GM18873 (cell line): Measurements from ENCODE around the gene MAGI2.

Experiments
- ATAC-seq: cut with Tn5 transposase; IDR thresholded peaks from one replicate; pipeline ENCODE4 v1.9.1; 2021; ENCODE audit warnings: mild to moderate bottlenecking, moderate library complexity, moderate number of reproducible peaks; ENCODE audit not compliant: unreplicated experiment, low FRiP score

Gene MAGI2

DNA sequence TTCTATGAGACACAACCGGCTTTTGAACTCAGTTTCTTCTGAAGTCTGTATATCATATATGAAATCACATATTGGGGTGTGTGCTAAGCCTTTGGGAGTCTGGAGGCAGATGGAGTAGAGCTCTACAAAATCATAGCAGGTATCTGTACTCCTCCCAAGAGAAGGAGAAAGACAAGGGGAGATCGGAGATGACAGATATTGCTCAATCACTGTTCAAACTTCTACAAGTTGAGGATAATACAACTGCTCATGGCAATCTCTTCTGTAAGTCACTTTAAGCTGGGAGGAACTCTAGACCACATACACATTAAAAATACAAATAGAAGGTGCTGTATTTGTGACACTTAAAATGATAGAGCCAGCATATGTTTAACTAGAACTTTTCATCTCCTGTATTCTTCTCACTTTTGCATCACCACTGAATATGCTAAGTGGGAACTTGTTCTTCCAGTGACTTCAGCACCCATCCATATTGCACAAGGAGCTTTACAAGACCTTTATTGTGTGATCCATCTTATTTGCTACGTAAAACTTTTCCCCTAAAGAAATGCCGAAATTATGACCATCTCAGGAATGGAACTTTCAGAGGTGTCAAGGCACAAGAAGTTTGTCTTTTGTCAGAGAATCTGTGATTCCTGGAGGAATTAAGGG is 1273.5 kb downstream of the MAGI2 start:
- no peak for ATAC-seq

GRCh38 chr7:78179211-78179610 is 1274.3 kb downstream of the MAGI2 start:
- ATAC-seq: no peak

DNA sequence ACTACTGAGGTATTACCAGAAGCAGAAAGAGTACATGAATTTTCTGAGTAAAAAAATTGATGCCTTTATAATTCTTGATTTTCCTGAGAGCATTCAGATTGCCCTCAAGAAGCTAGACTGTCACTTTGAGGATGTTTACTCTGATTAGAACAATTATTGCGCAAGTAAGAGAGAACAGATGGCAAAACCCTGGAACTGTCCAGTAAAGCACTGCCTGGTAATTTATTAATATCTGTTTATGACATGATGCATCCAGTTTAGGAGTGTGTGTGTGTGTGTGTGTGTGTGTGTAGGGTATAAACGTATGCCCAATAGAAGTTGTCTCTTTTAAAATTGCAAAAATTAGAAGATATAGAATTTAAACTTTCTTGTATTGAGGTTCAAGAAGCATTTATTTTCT is 1275.1 kb downstream of the MAGI2 start:
- ATAC-seq: no peak

DNA sequence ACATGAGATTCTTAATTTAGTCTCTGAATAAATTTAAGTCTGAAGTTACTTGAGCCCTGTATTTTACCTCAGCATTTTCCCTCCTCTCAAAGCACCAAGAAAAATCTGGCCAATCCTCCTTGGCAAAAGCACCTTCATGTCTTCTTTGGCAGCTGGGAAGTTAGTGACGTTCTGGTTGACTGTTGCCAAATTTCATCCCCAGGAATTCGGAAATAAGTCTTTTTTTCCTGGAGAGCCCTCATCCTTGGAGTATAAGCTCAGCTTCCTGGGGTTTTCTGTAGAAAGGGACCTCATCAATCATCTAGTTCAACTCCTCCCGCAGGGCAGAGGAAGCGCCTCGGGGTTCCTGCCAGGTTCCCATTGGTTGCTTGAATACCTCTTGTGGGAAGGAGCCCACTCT is 1277.3 kb downstream of the MAGI2 start:
- ATAC-seq: no peak

DNA sequence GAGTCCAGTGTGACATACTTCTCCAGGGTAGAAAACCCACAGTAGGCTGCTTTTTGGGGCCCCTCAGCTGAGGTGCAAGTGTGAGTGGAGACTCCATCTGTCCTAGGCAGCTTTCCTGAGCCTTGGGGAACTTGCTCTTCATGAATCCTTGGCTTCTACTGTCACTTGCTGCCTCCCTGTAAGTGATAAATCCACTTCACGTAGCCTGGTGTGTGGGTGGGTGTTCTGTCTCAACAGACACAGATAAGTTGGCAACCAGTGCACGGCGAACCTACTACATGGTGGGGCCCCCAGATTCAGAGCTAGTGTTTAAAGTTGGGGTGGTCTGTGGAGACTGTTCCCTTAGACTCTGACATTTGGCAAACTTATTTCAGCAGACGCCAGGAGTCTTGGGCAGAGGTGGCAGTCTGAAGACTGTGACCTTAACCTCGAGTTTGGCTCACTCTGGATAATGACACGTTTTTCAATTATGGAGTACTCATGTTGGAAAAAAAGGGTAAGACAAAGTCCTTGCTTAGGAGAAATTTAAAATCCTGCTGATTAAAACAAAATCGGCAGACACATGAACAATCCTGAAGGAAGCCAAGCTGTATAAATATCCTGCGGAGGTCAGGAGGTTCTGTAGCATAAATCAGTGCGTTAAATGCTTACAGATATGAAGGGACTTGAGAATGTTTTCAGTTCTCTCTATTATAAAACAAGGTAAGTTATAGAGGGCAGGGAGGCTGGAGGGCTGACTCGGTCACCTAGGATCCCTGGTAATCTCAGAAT is 1278.0 kb downstream of the MAGI2 start:
- ATAC-seq: no peak

DNA sequence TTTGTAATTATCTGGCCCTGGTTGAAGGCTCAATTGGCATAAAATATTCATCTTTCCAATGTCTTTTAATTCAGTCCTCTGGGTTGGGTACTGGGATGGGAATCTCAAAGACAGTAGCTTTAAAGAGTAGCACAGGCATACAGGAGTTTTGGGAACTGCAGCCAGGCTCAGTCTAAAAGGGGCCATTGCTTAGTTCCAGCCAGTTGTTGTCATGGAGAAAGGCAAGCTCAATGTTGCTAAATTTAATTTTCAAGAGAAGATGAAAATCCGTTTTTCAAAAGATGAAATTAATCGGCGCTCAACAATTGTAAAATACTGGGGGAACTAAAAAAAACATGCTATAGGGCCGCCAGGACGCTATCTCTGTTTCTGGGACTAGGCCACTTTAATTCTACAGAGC is 1279.8 kb downstream of the MAGI2 start:
- no peak for ATAC-seq

GRCh38 chr7:78172933-78173591 is 1280.4 kb downstream of the MAGI2 start:
- ATAC-seq: no peak

GRCh38 chr7:78172267-78172757 is 1281.2 kb downstream of the MAGI2 start:
- ATAC-seq: no peak

- no peak for ATAC-seq
Observed at GRCh38 chr7:78171398-78171797, 1282.1 kb downstream of the MAGI2 start.

- ATAC-seq: no peak
Observed at GRCh38 chr7:78170815-78171214, 1282.7 kb downstream of the MAGI2 start.

GRCh38 chr7:78169992-78170391 is 1283.5 kb downstream of the MAGI2 start:
- ATAC-seq: no peak

- ATAC-seq: no peak
Observed at GRCh38 chr7:78168865-78169264, 1284.6 kb downstream of the MAGI2 start.

GRCh38 chr7:78167860-78168259 is 1285.6 kb downstream of the MAGI2 start:
- ATAC-seq: no peak

- no peak for ATAC-seq
Observed at GRCh38 chr7:78165854-78166253, 1287.6 kb downstream of the MAGI2 start.

DNA sequence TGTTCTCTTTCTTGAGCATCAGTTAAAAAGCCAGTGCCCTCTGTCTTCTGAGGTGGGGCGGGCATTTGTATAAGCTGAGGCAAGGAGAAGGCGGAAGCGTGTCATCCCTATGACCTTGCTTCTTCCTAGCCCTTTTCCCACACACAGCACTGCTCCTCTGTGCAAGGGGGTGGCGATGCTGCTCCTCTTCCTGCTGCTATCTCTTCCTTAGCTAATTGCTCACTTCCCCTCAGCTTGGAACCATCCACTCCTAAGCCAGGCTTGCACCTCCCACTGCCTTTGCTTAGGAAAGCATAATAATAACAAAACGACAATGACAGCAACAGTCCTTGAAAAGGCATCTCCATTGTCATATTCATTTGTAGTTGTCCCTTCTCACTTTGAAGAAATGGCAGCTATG is 1288.0 kb downstream of the MAGI2 start:
- no peak for ATAC-seq

- no peak for ATAC-seq
Observed at GRCh38 chr7:78164459-78164858, 1289.0 kb downstream of the MAGI2 start.

- no peak for ATAC-seq
Observed at GRCh38 chr7:78161781-78162180, 1291.7 kb downstream of the MAGI2 start.

DNA sequence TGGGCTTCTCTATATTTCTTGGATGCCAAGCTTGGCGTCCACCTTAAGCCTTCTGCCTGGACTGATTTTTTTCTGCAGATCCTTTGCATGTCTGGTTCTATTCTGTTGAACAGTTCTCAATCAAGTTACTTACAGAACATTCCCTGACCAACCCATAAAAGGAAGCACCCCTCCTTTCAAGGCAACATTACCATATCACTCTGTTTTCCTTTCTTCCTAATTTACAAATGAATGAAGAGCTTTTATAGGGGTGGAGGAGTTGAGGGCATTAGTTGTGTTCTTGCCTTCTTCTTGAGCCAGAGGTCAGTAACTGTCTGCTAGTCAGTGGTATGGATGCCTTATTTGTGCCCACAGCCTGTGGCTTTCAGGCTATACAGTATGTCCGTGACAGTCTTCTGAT is 1293.9 kb downstream of the MAGI2 start:
- no peak for ATAC-seq

GRCh38 chr7:78153285-78153684 is 1300.2 kb downstream of the MAGI2 start:
- ATAC-seq: no peak

DNA sequence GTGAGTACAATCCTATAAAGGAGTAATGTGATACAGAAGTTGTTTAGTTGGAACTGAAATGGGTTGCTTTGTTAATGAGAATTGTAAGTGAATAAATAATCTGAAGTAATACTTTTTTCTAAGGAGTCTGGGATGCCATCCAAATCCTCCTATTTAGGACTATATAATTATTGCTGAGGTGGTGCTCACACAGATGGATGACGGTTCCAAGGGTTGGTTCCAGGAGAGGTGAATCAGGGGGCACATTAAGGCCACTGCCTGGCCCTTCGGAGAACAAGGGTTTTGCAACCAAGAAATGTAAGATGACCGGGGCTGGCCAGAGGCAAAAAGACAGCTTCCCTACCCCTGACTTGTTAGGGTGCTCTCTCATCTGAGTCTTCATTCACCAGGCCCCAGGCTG is 1302.2 kb downstream of the MAGI2 start:
- no peak for ATAC-seq

DNA sequence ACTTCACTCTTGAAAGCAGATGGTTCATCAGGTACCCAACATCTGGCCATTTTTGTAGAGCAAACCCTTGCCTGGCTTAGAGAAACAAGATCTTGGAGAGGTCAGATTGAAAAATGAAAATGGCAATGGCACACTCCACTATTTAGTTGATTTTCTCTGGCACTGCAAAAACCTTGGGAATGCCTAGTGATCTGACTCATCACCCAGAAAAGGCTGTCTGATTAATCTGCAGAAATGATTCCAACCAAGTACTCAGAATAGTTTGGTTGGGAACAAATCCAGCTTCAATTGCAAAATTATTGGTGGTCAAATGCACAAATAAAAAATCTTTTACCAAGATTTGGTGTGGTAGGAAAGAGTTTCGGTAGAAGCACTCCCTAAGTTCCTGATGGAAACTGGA is 1303.7 kb downstream of the MAGI2 start:
- ATAC-seq: no peak
